Amygdala (tissue), 56 donors: Measurements from ENCODE around the gene HELT.
A peak's percentile ranks its signal among the peaks of the same experiment; 100 is the strongest.
"Not testable (repeated sequence)": the region's sequence is repeated elsewhere in the genome, so short reads cannot be mapped to it uniquely, and the experiment has no call there.

Source experiments
- DNase-seq, 56 donors: peaks; one replicate each; lab custom pipeline; 2025; lab: John Stamatoyannopoulos, UW

HELT gene

GRCh38 chr4:185035284-185035683 is 17.0 kb downstream of the HELT start:
- DNase-seq, result no peak

DNA sequence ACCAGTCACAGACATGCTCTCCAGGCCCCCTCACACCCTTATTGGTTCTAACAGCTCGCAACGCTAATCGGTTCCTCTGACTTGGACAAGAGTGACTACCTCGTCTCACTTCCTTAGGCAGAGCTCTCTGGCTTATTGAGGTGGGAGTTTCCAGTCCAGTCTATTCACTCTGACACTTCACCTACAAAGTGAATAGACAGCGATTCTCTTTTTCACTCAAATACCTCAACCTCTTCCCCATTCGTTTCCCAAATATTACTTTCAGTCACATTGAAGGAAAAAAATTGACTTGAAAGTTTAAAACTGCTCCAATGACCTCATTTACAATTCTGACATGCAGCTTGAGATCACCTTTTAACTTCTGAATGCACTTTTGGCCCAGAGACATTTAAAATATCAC is 17.7 kb downstream of the HELT start:
- DNase-seq, result no peak

- DNase-seq, result no peak
Measured at GRCh38 chr4:185036842-185037241, 18.6 kb downstream of the HELT start.

- DNase-seq, result peak in 24 of 56 donors; percentile 1 to 73 (median 14)
Measured at GRCh38 chr4:185039508-185040273, 21.4 kb downstream of the HELT start.

GRCh38 chr4:185040523-185040922 is 22.2 kb downstream of the HELT start:
- DNase-seq, result no peak

GRCh38 chr4:185050286-185050685 is 32.0 kb downstream of the HELT start:
- DNase-seq, result not testable (repeated sequence)

- DNase-seq, result not testable (repeated sequence)
Measured at GRCh38 chr4:185051283-185051682, 33.0 kb downstream of the HELT start.

DNA sequence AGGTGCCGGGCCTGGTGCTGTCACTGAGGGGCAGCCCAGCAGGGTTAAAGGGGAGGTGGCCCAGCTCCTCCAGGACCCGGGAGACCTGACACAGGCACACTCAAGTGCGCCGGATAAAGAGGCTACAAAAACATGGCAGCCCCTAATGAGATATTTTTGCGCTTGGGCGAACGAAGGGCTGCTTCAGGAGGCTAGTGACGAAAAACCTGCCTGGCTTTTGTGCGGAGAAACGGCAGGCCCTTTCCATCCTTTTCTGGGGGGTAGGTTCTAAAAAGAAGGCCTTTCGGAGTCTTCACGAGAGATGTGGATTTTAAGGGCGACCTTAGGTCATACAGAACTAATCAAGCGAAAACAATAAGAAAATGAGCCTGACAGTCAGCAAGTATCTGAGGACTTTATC is 35.5 kb downstream of the HELT start:
- DNase-seq, result no peak

GRCh38 chr4:185054272-185054671 is 36.0 kb downstream of the HELT start:
- DNase-seq, result no peak

GRCh38 chr4:185054886-185055285 is 36.6 kb downstream of the HELT start:
- no peak for DNase-seq

DNA sequence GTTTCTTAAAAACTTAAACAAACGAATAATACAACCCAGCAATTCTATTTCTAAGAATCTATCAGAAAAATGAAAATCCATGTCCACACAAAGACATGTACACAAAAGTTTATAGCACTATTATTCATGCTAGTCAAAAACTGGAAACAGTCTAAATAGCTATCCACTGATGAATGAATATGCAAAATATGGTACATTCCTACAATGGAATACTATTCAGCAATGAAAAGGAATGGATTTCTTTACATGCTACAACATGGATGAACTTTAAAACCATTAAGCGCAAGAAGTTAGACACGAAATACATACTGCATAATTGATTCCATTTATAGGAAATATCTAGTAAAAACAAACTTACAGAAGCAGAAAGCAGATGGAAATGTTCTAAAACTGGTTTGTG is 43.3 kb downstream of the HELT start:
- DNase-seq, result no peak

DNA sequence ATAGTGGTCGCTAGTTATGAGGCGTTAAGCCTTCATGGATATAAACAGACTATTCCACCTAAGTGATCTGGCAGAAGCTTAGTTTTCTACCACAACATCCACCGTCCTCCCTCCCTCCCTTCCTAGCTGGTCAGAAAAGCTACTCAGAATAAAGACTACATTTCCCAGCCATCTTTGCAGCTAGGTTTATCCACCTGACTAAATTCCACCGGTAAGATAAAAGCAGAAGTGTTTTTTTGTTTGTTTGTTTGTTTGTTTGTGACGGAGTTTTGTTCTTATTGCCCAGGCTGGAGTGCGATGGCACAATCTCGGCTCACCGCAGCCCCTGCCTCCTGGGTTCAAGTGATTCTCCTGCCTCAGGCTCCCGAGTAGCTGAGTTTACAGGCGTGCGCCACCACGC is 44.3 kb downstream of the HELT start:
- DNase-seq, result no peak

- DNase-seq, result no peak
Measured at GRCh38 chr4:185066179-185066578, 47.9 kb downstream of the HELT start.

GRCh38 chr4:185068837-185069236 is 50.5 kb downstream of the HELT start:
- DNase-seq, result no peak
